ENCODE results near the gene THEMIS. TPM values are rescaled to one million over a fixed set of nuclear protein-coding genes. Genes with fewer than 3 reads are reported as not detected.
"Not testable (repeated sequence)": the region's sequence is repeated elsewhere in the genome, so short reads cannot be mapped to it uniquely, and the experiment has no call there.

THEMIS gene
- total RNA-seq, 1 donor from 2014 or later = not detected

- no peak for DNase-seq (ENCODE audit: low read depth)
Observed at GRCh38 chr6:127725821-127726220, 175.0 kb downstream of the THEMIS start.

GRCh38 chr6:127718694-127719093 lies 182.2 kb downstream of the THEMIS start:
- no peak for DNase-seq (ENCODE audit: low read depth)

GRCh38 chr6:127717384-127717783 lies 183.5 kb downstream of the THEMIS start:
- DNase-seq (ENCODE audit: low read depth) = no peak

GRCh38 chr6:127716465-127716864 lies 184.4 kb downstream of the THEMIS start:
- DNase-seq (ENCODE audit: low read depth) = no peak

- DNase-seq (ENCODE audit: low read depth) = no peak
Observed at GRCh38 chr6:127710668-127711067, 190.2 kb downstream of the THEMIS start.

- DNase-seq (ENCODE audit: low read depth) = no peak
Observed at GRCh38 chr6:127706216-127706615, 194.6 kb downstream of the THEMIS start.

- no peak for DNase-seq (ENCODE audit: low read depth)
Observed at GRCh38 chr6:127695108-127695507, 205.8 kb downstream of the THEMIS start.

GRCh38 chr6:127691146-127691545 lies 209.7 kb downstream of the THEMIS start:
- no peak for DNase-seq (ENCODE audit: low read depth)

- no peak for DNase-seq (ENCODE audit: low read depth)
Observed at GRCh38 chr6:127690588-127690987, 210.3 kb downstream of the THEMIS start.

- DNase-seq (ENCODE audit: low read depth) = peak; percentile 45
Observed at GRCh38 chr6:127690092-127690491, 210.8 kb downstream of the THEMIS start.

- DNase-seq (ENCODE audit: low read depth) = not testable (repeated sequence)
Observed at GRCh38 chr6:127687490-127687889, 213.4 kb downstream of the THEMIS start.

GRCh38 chr6:127686084-127686483 lies 214.8 kb downstream of the THEMIS start:
- peak; percentile 9 for DNase-seq (ENCODE audit: low read depth)

- DNase-seq (ENCODE audit: low read depth) = no peak
Observed at GRCh38 chr6:127684501-127684900, 216.4 kb downstream of the THEMIS start.
